HepG2 (cell line): ENCODE measurements around the gene PRKAR1B. TPM values are rescaled to one million over a fixed set of nuclear protein-coding genes. Genes with fewer than 3 reads are reported as not detected.

ENCODE experiments used
- BCL6 ChIP-seq: IDR thresholded peaks from 2 replicates; pipeline ENCODE4 v1.6.1; 2016; ENCODE audit warnings: missing genetic modification reagents, missing compliant biosample characterization
- BORCS8-MEF2B ChIP-seq: sonication (generic); formaldehyde crosslinking; IDR thresholded peaks from 2 replicates; pipeline ENCODE4 v1.8.0; 2022; ENCODE audit warnings: mild to moderate bottlenecking, missing genetic modification reagents
- CEBPG ChIP-seq: IDR thresholded peaks from 2 replicates; pipeline ENCODE4 v1.6.1; 2016
- GFI1 ChIP-seq: sonication (generic); formaldehyde crosslinking; IDR thresholded peaks from 2 replicates; pipeline ENCODE4 v1.5.0; 2020; ENCODE audit warnings: missing genetic modification reagents, mild to moderate bottlenecking, borderline replicate concordance
- HOXD1 ChIP-seq: sonication (generic); formaldehyde crosslinking; IDR thresholded peaks from 2 replicates; pipeline ENCODE4 v1.5.0; 2020; ENCODE audit warnings: missing genetic modification reagents
- IKZF1 ChIP-seq: fragments of 450-650 bp; IDR thresholded peaks from 2 replicates; pipeline ENCODE4 v1.7.1; 2016
- KLF9 ChIP-seq: IDR thresholded peaks from 2 replicates; pipeline ENCODE4 v1.6.1; 2016; ENCODE audit warnings: low read depth
- MEIS1 ChIP-seq: sonication (generic); formaldehyde crosslinking; IDR thresholded peaks from 2 replicates; pipeline ENCODE4 v1.9.0; 2021; ENCODE audit warnings: mild to moderate bottlenecking, missing genetic modification reagents, moderate library complexity, borderline replicate concordance
- MTA3 ChIP-seq: sonication (generic); formaldehyde crosslinking; IDR thresholded peaks from 2 replicates; pipeline ENCODE4 v1.4.0; 2020; ENCODE audit warnings: missing genetic modification reagents
- MZF1 ChIP-seq: sonication (generic); formaldehyde crosslinking; IDR thresholded peaks from 2 replicates; pipeline ENCODE4 v1.8.1; 2023; ENCODE audit warnings: mild to moderate bottlenecking, missing genetic modification reagents, borderline replicate concordance
- NCOA2 ChIP-seq: sonication (generic); formaldehyde crosslinking; IDR thresholded peaks from 2 replicates; pipeline ENCODE4 v1.8.0; 2022; ENCODE audit warnings: inconsistent platforms
- NCOR1 ChIP-seq: fragments of 200-600 bp; sonication (generic); IDR thresholded peaks from 2 replicates; pipeline ENCODE4 v1.7.0; 2017; ENCODE audit warnings: antibody characterized with exemption, low read length, borderline replicate concordance
- NFKB2 ChIP-seq: sonication (generic); formaldehyde crosslinking; IDR thresholded peaks from 2 replicates; pipeline ENCODE4 v1.4.0; 2020; ENCODE audit warnings: missing genetic modification reagents, borderline replicate concordance
- PHB2 ChIP-seq: fragments of 450-650 bp; IDR thresholded peaks from 2 replicates; pipeline ENCODE4 v1.6.1; 2018; ENCODE audit not compliant: partially characterized antibody
- RXRB ChIP-seq: IDR thresholded peaks from 2 replicates; pipeline ENCODE4 v1.6.1; 2016; ENCODE audit warnings: borderline replicate concordance, missing genetic modification reagents, missing compliant biosample characterization
- SRSF1 ChIP-seq: fragments of 200-400 bp; formaldehyde crosslinking; optimal IDR thresholded peaks from 2 replicates; pipeline ENCODE3; 2017; ENCODE audit warnings: mild to moderate bottlenecking, low read depth, low read length, moderate library complexity
- TEF ChIP-seq: sonication (generic); formaldehyde crosslinking; IDR thresholded peaks from 2 replicates; pipeline ENCODE4 v1.5.0; 2020; ENCODE audit warnings: missing genetic modification reagents
- ZBTB37 ChIP-seq: sonication (generic); formaldehyde crosslinking; IDR thresholded peaks from 2 replicates; pipeline ENCODE4 v1.4.0; 2020; ENCODE audit warnings: mild to moderate bottlenecking, missing genetic modification reagents
- ZNF101 ChIP-seq: sonication (generic); formaldehyde crosslinking; IDR thresholded peaks from 2 replicates; pipeline ENCODE4 v1.4.0; 2020; ENCODE audit warnings: mild to moderate bottlenecking, low read depth, missing genetic modification reagents, borderline replicate concordance
- ZNF124 ChIP-seq: sonication (generic); formaldehyde crosslinking; IDR thresholded peaks from 2 replicates; pipeline ENCODE4 v1.4.0; 2020; ENCODE audit warnings: missing genetic modification reagents
- ZNF263 ChIP-seq: sonication (generic); formaldehyde crosslinking; IDR thresholded peaks from 2 replicates; pipeline ENCODE4 v1.4.0; 2020; ENCODE audit warnings: missing genetic modification reagents
- ZNF501 ChIP-seq: sonication (generic); formaldehyde crosslinking; IDR thresholded peaks from 2 replicates; pipeline ENCODE4 v1.5.1; 2020; ENCODE audit warnings: mild to moderate bottlenecking, moderate library complexity, missing genetic modification reagents
- ZNF552 ChIP-seq: sonication (generic); formaldehyde crosslinking; IDR thresholded peaks from 2 replicates; pipeline ENCODE4 v1.9.0; 2022; ENCODE audit warnings: missing genetic modification reagents, mild to moderate bottlenecking, borderline replicate concordance
- ZNF713 ChIP-seq: sonication (generic); formaldehyde crosslinking; IDR thresholded peaks from 2 replicates; pipeline ENCODE4 v1.4.0; 2020; ENCODE audit warnings: mild to moderate bottlenecking, missing genetic modification reagents
- ZNF737 ChIP-seq: sonication (generic); formaldehyde crosslinking; IDR thresholded peaks from 2 replicates; pipeline ENCODE4 v1.5.0; 2020; ENCODE audit warnings: missing genetic modification reagents, mild to moderate bottlenecking, borderline replicate concordance
- ZSCAN21 ChIP-seq: sonication (generic); formaldehyde crosslinking; IDR thresholded peaks from 2 replicates; pipeline ENCODE4 v1.8.0; 2022; ENCODE audit warnings: mild to moderate bottlenecking, missing genetic modification reagents, moderate library complexity, borderline replicate concordance
- polyA plus RNA-seq, 8 experiments: library from polyadenylated mRNA; depleted of rRNA in 3 of 8; stranded (reverse) in 7 of 8; unstranded in 1 of 8; fragments of >200 nt; fragmentation: Illumina TruSeq in 4 of 8; extraction: Trizol in 4 of 8; gene quantifications; 2 replicates each; pipeline versions ENCODE4 v1.2.1 to v1.2.3, GENCODE V29; 2011 to 2016; ENCODE audit warnings: low read depth in 4 of 8, missing spikeins in 1 of 8, mixed read lengths in 1 of 8; ENCODE audit not compliant: insufficient read depth in 1 of 8
- total RNA-seq, 5 experiments: library from RNA; depleted of rRNA; stranded (reverse); fragments of >200 nt; fragmentation: Illumina TruSeq; extraction: Trizol; gene quantifications; 2 replicates each; pipeline ENCODE4 v1.2.3, GENCODE V29; 2016; ENCODE audit warnings: low read depth in 1 of 5
- TF ChIP-seq, protein P1 (sequence below): sonication (generic); formaldehyde crosslinking; IDR thresholded peaks from 2 replicates; pipeline ENCODE4 v1.8.1; 2023; ENCODE audit warnings: missing genetic modification reagents, mild to moderate bottlenecking, borderline replicate concordance
- TF ChIP-seq, protein P2 (sequence below): sonication (generic); formaldehyde crosslinking; IDR thresholded peaks from 2 replicates; pipeline ENCODE4 v1.5.1; 2020; ENCODE audit warnings: missing genetic modification reagents, mild to moderate bottlenecking, borderline replicate concordance

Gene PRKAR1B
- total and polyA plus RNA-seq, 2 of the 13 experiments (the other 11 are each of a cell fraction or from before 2014, with no cell fraction given) = 7.9 to 28.2 TPM

DNA sequence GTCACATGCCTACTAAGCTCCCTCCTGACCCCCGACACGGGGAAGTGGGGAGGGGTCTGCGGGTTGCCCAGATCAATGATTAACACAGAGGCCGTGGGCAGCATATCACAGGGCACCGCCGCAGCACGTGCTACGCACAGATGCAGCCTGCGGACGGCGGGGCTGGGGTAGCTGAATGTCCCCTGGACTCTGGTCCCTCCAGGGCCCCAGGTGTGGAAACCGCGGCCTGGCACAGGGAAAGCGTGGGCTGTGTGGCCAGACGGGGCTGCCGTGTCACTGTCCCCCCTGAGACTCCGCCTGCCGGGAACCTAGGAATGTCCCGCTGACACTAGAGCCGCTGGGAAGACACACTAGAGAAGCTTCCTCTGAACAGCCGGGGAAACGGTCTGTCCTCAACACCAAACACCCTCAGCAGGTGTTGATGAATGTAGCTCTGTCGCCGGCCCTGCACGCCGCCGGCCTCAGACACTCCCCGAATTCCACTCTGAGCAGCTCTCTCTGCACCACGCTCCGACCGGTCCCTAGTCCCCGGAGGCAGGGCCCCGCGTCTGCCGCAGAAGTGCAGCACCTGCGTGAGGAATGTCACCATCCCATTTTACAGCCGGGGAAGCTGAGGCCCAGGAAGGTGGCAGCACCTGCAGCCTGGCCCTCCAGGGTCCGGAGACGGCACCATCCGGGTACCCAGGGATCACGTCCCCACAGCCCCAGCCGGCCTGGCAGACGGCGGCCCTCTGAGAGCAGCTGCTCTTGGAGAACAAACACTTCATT lies 174.0 kb downstream of the PRKAR1B start (continued):
- TF ChIP-seq CEBPG (CRISPR knock-in tag) = 0 out of 2 replicates have a peak, but pooled peaks have one; percentile 11
- no peak for TF ChIP-seq MZF1 (CRISPR knock-in tag)
- no peak for TF ChIP-seq MEIS1 (CRISPR knock-in tag)
- no peak for TF ChIP-seq TEF (CRISPR knock-in tag)
- no peak for TF ChIP-seq ZNF713
- TF ChIP-seq ZBTB37 (CRISPR knock-in tag) = no peak
- no peak for TF ChIP-seq IKZF1
- no peak for TF ChIP-seq HOXD1 (CRISPR knock-in tag)
- TF ChIP-seq RXRB (CRISPR knock-in tag) = peak; percentile 40; the same call in 1 of the 2 replicates
- TF ChIP-seq GFI1 = peak; percentile 39; the same call in 1 of the 2 replicates
- TF ChIP-seq BORCS8-MEF2B (CRISPR knock-in tag) = no peak; the same call in 1 of the 2 replicates
- TF ChIP-seq NCOR1 = peak; percentile 61
- TF ChIP-seq MTA3 (CRISPR knock-in tag) = no peak
- TF ChIP-seq ZNF737 (CRISPR knock-in tag) = no peak
- TF ChIP-seq, protein P1, sequence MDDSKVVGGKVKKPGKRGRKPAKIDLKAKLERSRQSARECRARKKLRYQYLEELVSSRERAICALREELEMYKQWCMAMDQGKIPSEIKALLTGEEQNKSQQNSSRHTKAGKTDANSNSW = no peak
- TF ChIP-seq ZSCAN21 (CRISPR knock-in tag) = peak; percentile 53; the same call in 1 of the 2 replicates
- TF ChIP-seq ZNF101 = no peak
- peak; percentile 36; the same call in 1 of the 2 replicates for TF ChIP-seq ZNF552 (CRISPR knock-in tag)
- peak; percentile 42 for TF ChIP-seq BCL6 (CRISPR knock-in tag)
- TF ChIP-seq SRSF1 = peak; percentile 19
- no peak for TF ChIP-seq ZNF501
- TF ChIP-seq NFKB2 = 0 out of 2 replicates have a peak, but pooled peaks have one; percentile 16
- no peak for TF ChIP-seq KLF9
- TF ChIP-seq PHB2 = no peak
- TF ChIP-seq, protein P2, sequence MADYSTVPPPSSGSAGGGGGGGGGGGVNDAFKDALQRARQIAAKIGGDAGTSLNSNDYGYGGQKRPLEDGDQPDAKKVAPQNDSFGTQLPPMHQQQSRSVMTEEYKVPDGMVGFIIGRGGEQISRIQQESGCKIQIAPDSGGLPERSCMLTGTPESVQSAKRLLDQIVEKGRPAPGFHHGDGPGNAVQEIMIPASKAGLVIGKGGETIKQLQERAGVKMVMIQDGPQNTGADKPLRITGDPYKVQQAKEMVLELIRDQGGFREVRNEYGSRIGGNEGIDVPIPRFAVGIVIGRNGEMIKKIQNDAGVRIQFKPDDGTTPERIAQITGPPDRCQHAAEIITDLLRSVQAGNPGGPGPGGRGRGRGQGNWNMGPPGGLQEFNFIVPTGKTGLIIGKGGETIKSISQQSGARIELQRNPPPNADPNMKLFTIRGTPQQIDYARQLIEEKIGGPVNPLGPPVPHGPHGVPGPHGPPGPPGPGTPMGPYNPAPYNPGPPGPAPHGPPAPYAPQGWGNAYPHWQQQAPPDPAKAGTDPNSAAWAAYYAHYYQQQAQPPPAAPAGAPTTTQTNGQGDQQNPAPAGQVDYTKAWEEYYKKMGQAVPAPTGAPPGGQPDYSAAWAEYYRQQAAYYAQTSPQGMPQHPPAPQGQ = no peak
- no peak for TF ChIP-seq ZNF124 (CRISPR knock-in tag)
- 0 out of 2 replicates have a peak, but pooled peaks have one; percentile 12 for TF ChIP-seq ZNF263 (CRISPR knock-in tag)
- peak; percentile 43; the same call in 1 of the 2 replicates for TF ChIP-seq NCOA2 (CRISPR knock-in tag)
